Fibroblast of the conjunctiva (primary cell): ENCODE data around the gene TSC22D2.

ENCODE experiments used
- DNase-seq: peaks from one replicate; pipeline ENCODE4 v3.0.0-alpha.2; 2010; ENCODE audit warnings: low read depth

Gene TSC22D2

DNA sequence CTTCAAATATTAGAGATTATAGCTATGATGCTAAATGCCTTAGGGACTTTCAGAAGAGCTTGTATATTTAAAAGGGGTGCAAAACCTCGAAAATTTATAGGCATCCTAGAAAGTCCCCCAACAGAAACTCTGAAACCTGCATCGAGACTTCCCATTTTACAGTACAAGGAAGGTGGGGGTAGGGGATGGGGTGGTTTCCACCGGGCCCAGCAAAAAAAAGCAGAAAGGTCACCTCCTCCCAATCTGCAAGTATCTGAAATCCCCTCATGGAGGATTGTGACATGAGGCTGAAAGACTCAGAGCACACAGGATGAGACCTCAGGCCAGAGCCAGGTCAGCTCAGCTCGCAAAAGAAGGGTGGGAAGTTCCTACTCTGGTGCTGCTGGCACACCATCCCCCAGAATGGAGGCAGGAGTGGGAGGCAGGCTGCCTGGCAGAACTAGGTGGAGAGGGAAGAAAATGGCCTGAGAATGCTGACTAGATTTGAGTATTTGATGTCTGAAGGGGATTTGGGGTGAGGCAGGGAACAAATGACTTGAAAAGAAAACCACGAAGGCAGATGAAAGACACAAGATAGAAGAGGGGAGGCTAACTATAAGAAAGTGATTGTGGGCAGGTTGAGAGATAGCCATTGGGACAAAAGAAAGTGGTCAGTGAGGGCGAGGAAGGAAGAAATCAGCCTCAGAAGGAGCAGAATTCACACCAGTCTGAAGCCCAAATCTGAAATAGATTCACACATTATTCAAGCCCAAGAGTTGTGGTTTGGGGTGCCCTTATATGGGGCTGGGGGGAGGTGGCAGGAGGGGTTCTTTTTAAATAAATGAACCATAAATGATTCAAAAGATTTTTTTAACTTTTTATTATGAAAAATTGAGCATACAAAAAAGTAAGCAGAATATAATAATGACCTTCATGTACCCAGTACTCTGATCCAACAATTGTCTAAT lies 22.5 kb upstream of the TSC22D2 start:
- DNase-seq: no peak

DNA sequence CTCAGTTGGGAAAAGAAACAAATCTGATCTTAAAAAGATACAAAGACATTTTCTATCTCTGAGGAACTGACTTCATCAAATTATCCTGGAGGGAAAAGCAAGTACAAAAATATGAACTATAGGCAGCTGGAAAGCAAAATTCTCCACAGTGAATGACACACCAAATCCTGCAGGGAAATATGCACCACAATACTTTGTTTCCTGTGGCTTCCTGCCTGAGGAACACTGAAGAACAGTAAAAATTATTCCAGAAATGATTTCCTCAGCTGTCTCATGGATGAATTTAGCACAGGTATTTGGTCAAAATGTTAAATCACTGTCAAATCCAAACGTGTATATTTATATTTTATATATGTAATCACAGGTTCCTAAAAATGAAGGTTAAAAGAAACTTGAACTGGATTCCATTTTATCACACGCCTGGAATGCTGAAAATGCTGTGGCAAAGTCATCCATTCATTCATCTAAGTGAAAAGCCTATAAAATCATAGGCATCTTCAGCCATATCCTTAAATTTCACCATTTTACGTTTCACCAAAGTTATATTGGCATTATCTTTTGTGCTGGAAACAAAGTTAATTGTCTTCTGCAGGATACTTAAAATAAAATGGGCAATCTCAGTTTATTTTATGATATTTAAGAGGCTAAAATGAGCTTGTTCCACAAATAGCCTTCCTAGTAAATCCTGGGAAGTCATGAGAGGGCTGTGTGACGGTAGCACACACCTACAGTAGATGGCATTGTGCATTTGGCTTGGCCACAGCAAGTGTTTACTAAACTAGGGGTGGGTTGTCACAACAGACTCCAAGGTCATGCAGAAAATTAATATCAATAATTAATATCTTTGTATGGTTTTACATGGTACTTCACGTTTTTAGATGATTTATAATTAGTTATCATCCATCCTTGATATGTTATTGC lies 19.3 kb upstream of the TSC22D2 start:
- DNase-seq: no peak

DNA sequence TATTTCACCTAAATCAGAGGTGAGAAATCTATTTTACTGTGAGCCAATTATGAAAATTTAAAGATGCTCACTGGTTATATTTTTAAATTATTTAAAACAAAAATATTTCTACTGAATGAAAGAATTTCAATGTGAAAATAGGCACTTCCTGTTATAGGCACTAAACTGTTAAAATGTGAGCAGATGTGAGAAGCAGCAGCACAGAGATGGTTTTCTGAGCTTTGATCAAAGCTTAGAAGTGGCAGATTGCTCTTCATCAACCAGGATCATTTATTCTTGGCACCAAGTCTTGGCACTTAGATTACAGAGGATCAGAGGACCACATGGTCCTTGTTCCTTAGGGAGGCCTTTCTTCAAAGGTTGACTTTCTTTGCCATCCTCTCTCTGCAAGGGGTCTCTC lies 18.0 kb upstream of the TSC22D2 start:
- no peak for DNase-seq

DNA sequence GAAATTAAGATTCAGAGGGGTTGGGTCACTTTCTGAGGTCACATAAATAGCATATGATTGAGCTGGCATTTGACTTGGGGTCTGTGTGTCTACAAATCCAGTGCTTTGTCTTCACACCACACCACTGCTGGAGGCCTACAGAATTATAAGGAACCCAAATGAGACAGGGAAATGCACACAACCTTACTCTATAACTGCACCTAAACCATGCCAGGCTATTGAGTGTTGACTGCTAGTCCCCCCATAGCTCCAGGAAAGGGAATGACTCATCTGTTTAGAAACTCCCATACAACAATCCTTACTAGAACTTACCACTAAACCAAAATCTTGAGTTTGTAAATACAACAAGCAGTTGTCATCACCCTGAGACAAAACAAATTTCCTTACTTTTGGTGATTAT lies 16.9 kb upstream of the TSC22D2 start:
- no peak for DNase-seq

DNA sequence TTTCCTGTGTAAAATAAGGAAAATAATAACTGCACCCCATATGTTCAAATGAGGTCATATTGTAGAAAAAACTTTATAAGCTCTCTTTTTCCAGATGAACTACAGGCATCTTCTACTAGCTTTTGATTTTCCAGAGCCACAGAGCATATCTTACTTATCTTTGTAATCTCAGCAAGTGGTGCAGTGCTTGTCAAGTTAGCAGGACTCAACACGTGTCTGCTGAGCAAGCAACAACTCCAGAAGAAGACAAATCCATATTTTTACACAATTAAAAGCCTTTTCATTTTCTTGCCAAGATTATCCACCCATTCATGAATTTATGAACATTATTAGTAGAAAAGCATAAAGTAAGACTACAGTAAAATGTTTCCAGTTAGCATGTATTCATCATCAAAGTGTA lies 14.4 kb upstream of the TSC22D2 start:
- DNase-seq: no peak

DNA sequence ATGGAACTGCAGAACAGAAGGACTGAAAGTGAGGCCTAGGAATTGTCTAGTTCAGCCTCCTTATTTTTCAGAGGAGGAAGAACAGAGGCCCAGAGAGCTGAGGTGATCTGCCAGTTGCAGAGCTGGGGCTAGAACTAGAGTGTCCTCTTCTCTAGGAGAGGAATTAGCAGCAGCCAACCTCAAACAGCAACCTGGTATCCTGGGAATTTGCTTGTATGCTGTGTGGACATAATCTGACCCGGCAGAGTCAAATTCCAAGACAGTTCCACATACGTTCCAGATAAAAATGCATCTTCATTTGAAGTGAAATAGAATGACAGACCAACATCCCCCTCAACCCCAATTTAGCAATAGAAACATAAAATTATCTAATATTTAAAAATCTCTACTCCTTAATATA lies 13.5 kb upstream of the TSC22D2 start:
- no peak for DNase-seq

DNA sequence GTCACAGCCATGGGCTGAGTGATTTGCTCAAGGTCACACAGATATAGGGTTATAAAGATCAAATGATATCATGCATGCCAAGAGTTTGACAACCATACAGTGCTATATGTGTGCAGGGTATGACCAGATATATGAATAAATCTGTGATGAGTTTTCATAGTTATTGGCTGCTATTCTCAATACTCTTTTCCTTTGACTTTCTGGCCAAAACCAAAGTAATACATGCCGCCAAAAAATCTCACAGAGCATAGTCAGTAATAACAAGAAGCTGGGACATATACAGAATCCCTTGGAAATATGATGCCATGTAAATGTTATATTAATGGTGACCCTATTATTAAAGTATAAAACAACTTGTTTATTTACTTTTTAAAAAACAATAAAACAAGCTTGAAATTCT lies 11.6 kb upstream of the TSC22D2 start:
- DNase-seq: no peak

DNA sequence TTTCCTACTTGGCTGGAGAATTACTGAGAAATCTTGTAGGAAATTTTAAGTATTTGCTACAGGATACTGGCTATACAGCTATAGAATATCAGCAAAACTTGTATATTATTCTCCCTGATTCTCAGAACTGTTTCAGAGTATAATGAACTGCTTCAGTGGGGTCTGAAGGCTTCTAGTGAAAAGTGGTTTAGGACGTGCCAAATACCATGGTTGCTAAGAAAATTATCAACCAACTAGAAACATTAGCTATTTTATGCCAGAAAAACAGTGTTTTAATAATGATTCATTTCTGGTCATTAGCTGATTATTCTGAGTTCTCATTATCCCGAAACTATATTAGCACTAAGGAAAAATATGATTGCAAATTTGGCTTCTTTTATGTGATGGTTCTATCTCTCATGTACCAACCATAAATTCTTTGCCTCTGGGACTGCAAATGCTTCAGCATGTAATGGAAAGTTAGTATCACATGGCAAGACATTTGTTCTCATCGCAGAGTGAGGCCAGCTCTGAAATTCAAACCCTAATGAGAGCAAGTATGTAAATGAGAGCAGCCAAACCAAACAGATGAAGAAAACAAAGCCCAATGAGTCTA lies 11.0 kb upstream of the TSC22D2 start:
- no peak for DNase-seq

DNA sequence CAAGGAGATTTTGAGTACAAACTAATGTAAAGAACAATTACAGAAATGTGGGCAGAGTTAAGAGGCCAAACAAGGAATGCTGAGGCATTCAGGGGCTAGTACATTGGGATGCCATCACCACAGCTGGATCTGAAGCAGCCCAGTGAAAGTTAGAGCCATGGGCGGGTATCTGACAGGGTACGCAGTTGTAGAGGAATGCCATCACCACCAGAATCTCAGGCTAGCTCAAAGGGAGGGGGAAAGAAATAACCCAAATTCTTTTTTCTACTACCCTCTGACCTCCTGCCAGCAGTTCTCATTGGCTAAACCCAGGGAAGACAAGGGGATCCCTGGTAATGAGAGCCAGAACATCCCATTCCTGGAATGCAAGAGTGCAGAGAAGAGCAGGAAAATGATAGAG lies 9.0 kb upstream of the TSC22D2 start:
- DNase-seq: no peak

DNA sequence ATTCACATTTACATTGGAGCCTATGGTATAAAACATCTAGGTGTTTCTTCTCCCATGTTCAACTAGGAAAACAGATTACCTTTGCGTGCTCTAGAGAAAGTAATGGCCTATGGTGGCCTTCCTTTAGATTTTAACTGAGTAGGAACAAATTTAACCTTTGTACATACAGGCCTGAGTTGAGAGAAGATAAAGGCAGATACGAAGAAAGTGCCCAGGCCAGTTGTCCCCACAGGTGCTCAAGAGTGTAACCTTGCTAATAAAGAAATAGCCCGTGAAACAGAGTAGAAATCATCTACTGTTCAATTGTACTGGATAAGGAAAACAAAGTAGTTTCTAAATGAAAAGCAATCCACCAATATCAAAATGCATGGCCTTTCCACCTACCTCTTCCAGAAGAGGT lies 6.8 kb upstream of the TSC22D2 start:
- no peak for DNase-seq

DNA sequence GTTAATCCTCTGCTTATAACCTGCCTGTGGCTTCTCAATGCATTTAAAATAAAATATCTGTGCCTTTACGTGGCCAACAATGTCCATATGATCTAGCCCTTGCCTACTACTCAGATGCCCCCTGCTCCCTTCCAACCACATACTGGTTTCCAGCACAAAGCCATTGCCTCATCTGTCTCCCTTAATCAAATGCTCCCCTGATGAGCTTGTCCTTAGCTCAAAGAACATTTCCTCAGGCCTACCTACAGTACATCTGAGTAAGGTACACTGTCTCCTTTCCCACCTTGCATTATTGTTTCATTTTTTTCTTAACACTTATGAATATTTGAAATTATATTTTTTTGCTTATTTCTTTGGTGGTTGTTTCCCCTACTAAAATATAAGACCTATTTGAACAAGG lies 5.9 kb upstream of the TSC22D2 start:
- DNase-seq: no peak

DNA sequence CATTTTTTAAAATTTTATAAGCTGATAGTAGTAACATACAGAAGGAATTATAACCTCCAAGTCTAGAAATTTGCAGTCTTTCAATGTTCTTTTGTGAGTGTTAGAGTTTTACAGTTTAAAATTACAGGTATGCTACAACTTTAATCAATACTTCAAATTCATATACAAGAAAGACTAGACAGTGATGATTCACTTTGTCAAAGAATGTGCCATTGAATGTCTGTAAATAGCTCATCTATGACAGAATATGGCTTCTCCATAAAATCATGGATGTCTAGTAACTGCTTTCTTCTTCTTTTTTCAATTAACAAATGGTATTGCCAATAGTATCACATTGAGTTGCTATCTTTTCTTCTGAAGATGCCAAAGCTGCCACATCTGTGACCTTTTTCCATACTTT lies 4.1 kb upstream of the TSC22D2 start:
- no peak for DNase-seq

DNA sequence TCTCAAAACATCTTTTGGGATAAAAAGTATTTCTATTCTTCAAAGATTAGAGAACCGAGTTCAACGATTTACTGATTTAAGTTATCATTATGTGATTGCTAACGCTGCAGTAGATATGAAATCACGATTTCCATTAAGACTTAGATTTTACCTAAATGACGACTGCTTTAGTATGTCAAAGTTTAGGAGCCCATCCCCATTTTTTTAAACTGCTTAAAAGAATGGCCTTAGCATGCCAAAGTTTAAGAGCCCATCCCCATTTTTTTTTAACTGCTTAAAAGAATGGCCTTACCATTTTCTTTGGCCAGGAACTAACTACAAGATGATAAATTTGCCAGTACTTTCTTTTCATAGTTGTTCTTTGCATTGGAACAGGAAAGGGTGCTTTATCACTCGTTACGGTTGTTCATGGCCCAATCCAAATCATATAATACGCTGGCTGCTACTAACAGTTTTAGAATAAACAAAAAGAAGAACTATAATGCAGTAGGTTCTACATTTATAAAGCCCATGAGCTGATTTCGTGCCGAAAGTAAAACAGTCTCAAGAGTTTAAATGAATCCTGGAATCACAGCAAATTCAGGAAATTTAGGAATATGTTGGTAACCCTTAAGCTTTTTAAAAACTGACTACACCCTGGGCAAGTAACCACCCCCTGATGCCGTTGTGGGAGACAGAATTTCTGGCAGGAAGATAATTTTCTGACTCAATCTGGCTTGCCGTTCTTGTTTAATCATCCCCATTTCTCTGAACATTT lies 869 bp upstream of the TSC22D2 start:
- no peak for DNase-seq

DNA sequence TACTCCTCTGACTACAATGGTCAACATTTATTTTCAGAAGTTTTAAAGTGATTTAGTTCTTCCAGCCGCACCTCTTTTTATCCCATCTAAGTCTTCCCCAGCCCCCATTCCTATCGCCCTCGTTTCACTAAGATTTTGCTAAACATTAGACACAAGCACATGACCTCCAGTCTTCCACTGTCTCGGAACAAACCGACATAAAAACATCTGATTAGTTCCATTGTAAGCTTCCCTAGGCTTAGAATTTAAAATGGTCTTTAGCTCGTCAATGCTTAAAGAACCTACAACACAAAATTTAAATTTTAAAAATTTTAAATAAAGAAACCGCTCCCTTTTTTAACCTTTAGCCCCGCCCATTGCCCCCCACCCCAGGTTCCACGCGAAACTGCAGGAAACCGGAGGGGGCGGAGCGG lies 284 bp upstream of the TSC22D2 start:
- peak; percentile 61 for DNase-seq

DNA sequence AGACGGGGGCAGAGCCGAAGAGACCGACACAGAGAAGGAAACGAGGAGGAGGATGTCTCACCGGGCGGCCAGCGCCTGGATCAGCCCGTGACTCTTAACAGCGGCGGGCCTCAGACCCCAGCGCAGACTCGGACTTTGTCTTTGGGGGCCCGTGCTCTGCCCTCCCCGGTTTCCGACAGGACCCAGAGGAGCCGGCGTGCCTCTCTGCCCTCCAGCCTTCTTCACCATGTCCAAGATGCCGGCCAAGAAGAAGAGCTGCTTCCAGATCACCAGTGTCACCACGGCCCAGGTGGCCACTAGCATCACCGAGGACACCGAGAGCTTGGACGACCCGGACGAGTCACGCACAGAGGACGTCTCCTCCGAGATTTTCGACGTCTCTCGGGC lies 1.0 kb downstream of the TSC22D2 start:
- no peak for DNase-seq

DNA sequence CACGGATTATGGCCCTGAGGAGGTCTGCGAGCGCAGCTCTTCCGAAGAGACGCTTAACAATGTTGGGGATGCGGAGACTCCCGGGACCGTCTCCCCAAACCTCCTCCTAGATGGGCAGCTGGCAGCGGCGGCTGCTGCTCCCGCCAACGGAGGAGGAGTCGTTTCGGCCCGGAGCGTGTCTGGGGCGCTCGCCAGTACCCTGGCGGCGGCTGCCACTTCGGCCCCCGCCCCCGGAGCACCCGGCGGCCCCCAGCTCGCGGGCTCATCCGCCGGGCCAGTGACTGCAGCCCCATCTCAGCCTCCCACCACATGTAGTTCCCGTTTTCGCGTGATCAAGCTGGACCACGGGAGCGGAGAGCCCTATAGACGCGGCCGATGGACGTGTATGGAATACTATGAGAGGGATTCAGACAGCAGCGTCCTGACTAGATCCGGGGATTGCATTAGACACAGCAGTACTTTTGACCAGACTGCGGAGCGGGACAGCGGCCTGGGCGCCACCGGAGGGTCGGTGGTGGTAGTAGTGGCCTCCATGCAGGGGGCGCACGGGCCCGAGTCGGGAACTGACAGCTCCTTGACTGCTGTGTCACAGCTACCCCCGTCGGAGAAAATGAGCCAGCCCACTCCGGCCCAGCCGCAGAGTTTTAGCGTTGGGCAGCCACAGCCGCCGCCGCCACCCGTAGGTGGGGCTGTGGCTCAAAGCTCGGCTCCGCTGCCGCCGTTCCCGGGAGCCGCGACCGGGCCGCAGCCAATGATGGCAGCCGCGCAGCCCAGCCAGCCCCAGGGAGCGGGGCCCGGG lies 1.6 kb downstream of the TSC22D2 start:
- peak; percentile 27 for DNase-seq

DNA sequence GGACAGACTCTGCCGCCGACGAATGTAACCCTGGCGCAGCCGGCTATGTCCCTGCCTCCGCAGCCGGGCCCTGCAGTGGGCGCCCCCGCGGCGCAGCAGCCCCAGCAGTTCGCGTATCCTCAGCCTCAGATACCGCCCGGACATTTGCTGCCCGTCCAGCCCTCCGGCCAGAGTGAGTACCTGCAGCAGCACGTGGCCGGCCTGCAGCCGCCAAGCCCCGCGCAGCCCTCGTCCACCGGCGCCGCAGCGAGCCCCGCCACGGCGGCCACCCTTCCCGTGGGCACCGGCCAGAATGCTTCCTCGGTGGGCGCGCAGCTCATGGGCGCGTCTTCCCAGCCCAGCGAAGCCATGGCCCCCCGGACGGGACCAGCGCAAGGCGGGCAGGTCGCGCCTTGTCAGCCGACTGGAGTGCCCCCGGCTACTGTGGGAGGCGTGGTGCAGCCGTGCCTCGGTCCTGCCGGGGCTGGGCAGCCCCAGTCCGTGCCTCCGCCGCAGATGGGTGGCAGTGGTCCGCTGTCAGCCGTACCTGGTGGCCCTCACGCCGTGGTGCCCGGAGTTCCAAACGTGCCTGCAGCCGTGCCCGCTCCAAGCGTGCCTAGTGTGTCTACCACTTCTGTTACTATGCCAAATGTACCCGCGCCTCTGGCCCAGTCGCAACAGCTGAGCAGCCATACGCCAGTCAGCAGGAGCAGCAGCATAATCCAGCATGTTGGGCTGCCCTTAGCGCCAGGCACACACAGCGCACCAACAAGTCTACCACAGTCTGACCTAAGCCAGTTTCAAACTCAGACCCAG lies 2.4 kb downstream of the TSC22D2 start:
- DNase-seq: no peak

DNA sequence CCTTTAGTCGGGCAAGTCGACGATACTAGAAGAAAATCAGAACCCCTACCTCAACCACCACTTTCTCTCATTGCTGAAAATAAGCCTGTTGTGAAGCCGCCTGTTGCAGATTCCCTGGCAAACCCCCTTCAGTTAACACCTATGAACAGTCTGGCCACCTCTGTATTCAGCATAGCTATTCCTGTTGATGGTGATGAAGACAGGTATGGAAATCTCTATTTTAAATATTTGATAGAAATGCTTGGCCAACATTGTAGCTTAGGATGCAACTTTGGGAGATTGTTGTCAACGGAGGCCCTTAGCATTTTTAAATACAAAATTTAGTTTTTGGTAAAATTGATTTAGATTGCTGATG lies 3.0 kb downstream of the TSC22D2 start:
- DNase-seq: no peak

DNA sequence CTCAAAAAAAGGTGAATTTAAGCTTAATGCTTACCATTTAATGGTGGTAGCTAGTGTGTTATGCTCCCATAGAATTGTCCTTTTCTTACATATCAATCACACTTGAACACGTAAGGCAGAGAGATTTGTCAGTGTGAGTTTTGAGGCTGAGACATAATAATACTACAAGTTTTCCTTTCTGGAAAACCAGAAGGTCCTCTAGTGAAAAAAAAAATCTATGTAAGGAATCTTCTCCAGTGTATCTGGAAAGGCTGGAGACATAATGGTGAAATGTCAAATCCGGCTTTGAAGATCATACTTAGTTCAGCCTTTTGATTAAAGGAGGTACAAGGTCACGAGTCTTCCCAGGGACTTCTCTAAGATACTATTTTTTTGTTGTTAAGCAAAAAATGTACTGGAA lies 3.4 kb downstream of the TSC22D2 start:
- DNase-seq: no peak

DNA sequence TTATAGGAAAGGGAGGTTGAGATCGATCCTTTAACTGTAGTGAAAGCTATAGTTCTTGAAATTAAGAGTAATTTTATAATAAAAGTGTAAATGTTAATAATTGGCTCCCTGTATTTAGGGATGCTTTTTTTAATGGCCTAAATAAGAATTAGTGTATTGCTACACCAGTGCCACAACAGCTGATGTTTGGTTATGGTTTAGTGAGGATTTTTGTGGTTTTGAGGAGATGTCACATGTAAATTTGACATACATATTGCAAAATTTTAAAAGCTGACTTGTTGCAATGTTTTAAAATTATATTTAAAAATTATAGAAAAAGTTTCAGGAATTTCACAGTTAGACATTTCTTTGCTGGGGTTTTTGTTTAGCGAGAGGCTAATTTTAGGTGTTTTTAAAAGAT lies 3.9 kb downstream of the TSC22D2 start:
- no peak for DNase-seq
